Loucy (cell line): ENCODE data around the gene SUCLG2.

Source experiments
- CTCF ChIP-seq: fragments of 200-600 bp; sonication (generic); conservative IDR thresholded peaks from 2 replicates; pipeline ENCODE4 v1.5.1; 2014; ENCODE audit warnings: mild to moderate bottlenecking, antibody characterized with exemption, low read length
- EZH2phosphoT487 ChIP-seq: fragments of 200-600 bp; IDR thresholded peaks from 2 replicates; pipeline ENCODE4 v1.6.1; 2018; ENCODE audit warnings: antibody characterized with exemption, mild to moderate bottlenecking, moderate library complexity, borderline replicate concordance

GRCh38 chr3:67526246-67526645, 128.2 kb downstream of the SUCLG2 start:
- TF ChIP-seq CTCF: no peak
- TF ChIP-seq EZH2phosphoT487: no peak
